Islet precursor cell (in vitro differentiated cells): ENCODE measurements around the gene BARX1.
A peak's percentile ranks its signal among the peaks of the same experiment; 100 is the strongest.
"Not testable (repeated sequence)": the region's sequence is repeated elsewhere in the genome, so short reads cannot be mapped to it uniquely, and the experiment has no call there.

Experiments used
- DNase-seq: peaks from one replicate; pipeline ENCODE4 v3.0.0-alpha.2; 2018

Gene BARX1

GRCh38 chr9:93955111-93955980, at the start of gene BARX1:
Gene BARX1, minus strand, starts transcription at chr9:93955355. Its CDS starts 209 bp downstream, at chr9:93955146.
- no peak for DNase-seq

- peak; percentile 73 for DNase-seq
Measured at GRCh38 chr9:94002316-94003140, 47.4 kb upstream of the BARX1 start.

- DNase-seq = no peak
Measured at GRCh38 chr9:93996863-93997262, 41.7 kb upstream of the BARX1 start.

- DNase-seq = no peak
Measured at GRCh38 chr9:93996367-93996766, 41.2 kb upstream of the BARX1 start.

GRCh38 chr9:93994545-93994944, 39.4 kb upstream of the BARX1 start:
- DNase-seq = no peak

GRCh38 chr9:93994132-93994531, 39.0 kb upstream of the BARX1 start:
- DNase-seq = no peak

GRCh38 chr9:93992830-93993229, 37.7 kb upstream of the BARX1 start:
- no peak for DNase-seq

- DNase-seq = no peak
Measured at GRCh38 chr9:93990448-93990847, 35.3 kb upstream of the BARX1 start.

GRCh38 chr9:93988056-93988455, 32.9 kb upstream of the BARX1 start:
- DNase-seq = no peak

- DNase-seq = no peak
Measured at GRCh38 chr9:93984860-93985259, 29.7 kb upstream of the BARX1 start.

GRCh38 chr9:93983875-93984274, 28.7 kb upstream of the BARX1 start:
- DNase-seq = no peak

GRCh38 chr9:93979721-93980120, 24.6 kb upstream of the BARX1 start:
- DNase-seq = no peak

GRCh38 chr9:93978551-93978950, 23.4 kb upstream of the BARX1 start:
- no peak for DNase-seq

GRCh38 chr9:93976973-93977372, 21.8 kb upstream of the BARX1 start:
- DNase-seq = no peak

- no peak for DNase-seq
Measured at GRCh38 chr9:93976081-93976480, 20.9 kb upstream of the BARX1 start.

GRCh38 chr9:93975262-93975661, 20.1 kb upstream of the BARX1 start:
- no peak for DNase-seq

- DNase-seq = no peak
Measured at GRCh38 chr9:93974151-93974550, 19.0 kb upstream of the BARX1 start.

GRCh38 chr9:93972655-93973054, 17.5 kb upstream of the BARX1 start:
- DNase-seq = not testable (repeated sequence)

GRCh38 chr9:93969328-93969661, 14.1 kb upstream of the BARX1 start:
- no peak for DNase-seq

GRCh38 chr9:93968451-93969327, 13.5 kb upstream of the BARX1 start:
- peak; percentile 89 for DNase-seq

GRCh38 chr9:93967020-93967803, 12.1 kb upstream of the BARX1 start:
- peak; percentile 51 for DNase-seq
